CD4-positive, alpha-beta T cell (primary cell): ENCODE data around the gene WDR88. TPM values are rescaled to one million over a fixed set of nuclear protein-coding genes. Genes with fewer than 3 reads are reported as not detected.

ENCODE experiments used
- ATAC-seq: fragments of 200-7000 bp; cut with Tn5 transposase; one replicate; pipeline ENCODE4 v1.10.0; 2022; ENCODE audit warnings: mild to moderate bottlenecking; ENCODE audit not compliant: poor library complexity
- CTCF ChIA-PET: fragments of 350-600 bp; sonication (Branson Sonifier 250); formaldehyde crosslinking; loops from one replicate; lab custom pipeline; 2021; ENCODE audit warnings: antibody characterized with exemption, inconsistent platforms; lab: Charles Lee
- POLR2A ChIA-PET: fragments of 350-600 bp; sonication (Branson Sonifier 250); formaldehyde crosslinking; loops from one replicate; lab custom pipeline; 2021; ENCODE audit warnings: antibody characterized with exemption, inconsistent platforms; lab: Charles Lee
- DNase-seq, 14 experiments: peaks; one replicate each; pipeline ENCODE4 v3.0.0-alpha.2; 2013 to 2020; ENCODE audit warnings: mixed read lengths in 2 of 14
- H3K27ac ChIP-seq, 2 donors: one replicate each; pipeline versions ENCODE4 v1.5.1 to v1.7.0; 2013; ENCODE audit warnings: low read length in 2 of 2, low read depth in 1 of 2, mild to moderate bottlenecking in 1 of 2
- H3K27me3 ChIP-seq, 2 experiments: 1 replicate in 1 of 2; 2 replicates in 1 of 2; pipeline versions ENCODE4 v1.6.1 to v1.7.0; 2013; ENCODE audit warnings: low read length in 2 of 2, control low read depth in 1 of 2, mild to moderate bottlenecking in 1 of 2, moderate library complexity in 1 of 2; ENCODE audit not compliant: insufficient read depth in 2 of 2, control insufficient read depth in 1 of 2
- H3K36me3 ChIP-seq: one replicate; pipeline ENCODE4 v1.6.1; 2013; ENCODE audit warnings: low read length, control low read depth; ENCODE audit not compliant: insufficient read depth
- H3K4me1 ChIP-seq: one replicate; pipeline ENCODE4 v1.6.1; 2013; ENCODE audit warnings: low read length, control low read depth; ENCODE audit not compliant: insufficient read depth
- H3K4me3 ChIP-seq: one replicate; pipeline ENCODE4 v1.5.1; 2013; ENCODE audit warnings: mild to moderate bottlenecking, low read length, moderate library complexity
- H3K9me3 ChIP-seq, 2 experiments: 1 replicate in 1 of 2; 2 replicates in 1 of 2; pipeline versions ENCODE4 v1.6.1 to v1.7.0; 2013; ENCODE audit warnings: low read length in 2 of 2, mild to moderate bottlenecking in 2 of 2, control low read depth in 1 of 2, moderate library complexity in 1 of 2; ENCODE audit not compliant: control insufficient read depth in 1 of 2, insufficient read depth in 1 of 2
- H3K27ac Mint-ChIP-seq: one replicate; pipeline ENCODE4 v1.8.0; 2020; ENCODE audit warnings: mixed read lengths
- H3K27me3 Mint-ChIP-seq: one replicate; pipeline ENCODE4 v1.8.0; 2021; ENCODE audit warnings: mixed read lengths
- H3K36me3 Mint-ChIP-seq: one replicate; pipeline ENCODE4 v1.8.0; 2021; ENCODE audit warnings: low read depth, mixed read lengths
- H3K4me1 Mint-ChIP-seq: one replicate; pipeline ENCODE4 v1.8.0; 2021; ENCODE audit warnings: low read depth, mixed read lengths
- H3K4me3 Mint-ChIP-seq: one replicate; pipeline ENCODE4 v1.8.0; 2020; ENCODE audit warnings: mild to moderate bottlenecking, mixed read lengths
- H3K9me3 Mint-ChIP-seq: one replicate; pipeline ENCODE4 v1.8.0; 2020; ENCODE audit warnings: mixed read lengths
- CTCF ChIP-seq: fragments of 200-600 bp; IDR thresholded peaks from one replicate; pipeline ENCODE4 v1.8.0; 2022; ENCODE audit warnings: antibody characterized with exemption, mild to moderate bottlenecking
- intact Hi-C, 2 experiments: fragments of 100-400 bp; cut with DNase I in 1 of 2; cut with micrococcal nuclease in 1 of 2; formaldehyde crosslinking; loops; one replicate each; pipeline versions ENCODE4 v1.15.1 to v1.9.0; 2023 to 2025; cut with DNase I, micrococcal nuclease
- total RNA-seq, 174 experiments: library from RNA in 2 of 174; stranded (reverse) in 2 of 174; gene quantifications; one replicate each; pipeline ENCODE4 v1.2.3 and lab custom pipeline; 2021 to 2026

WDR88 gene
- total RNA-seq, 2 experiments from 2014 or later: not detected

GRCh38 chr19:33197591-33198000, 65.7 kb downstream of the WDR88 start:
- DNase-seq: no peak
- peaks cover 16 to 27% of the 10 kb centered on the region in 2 experiments for H3K27me3 ChIP-seq
- Mint-ChIP-seq H3K4me1 (no peaks in the 10 kb centered on the region), H3K27ac (no peak overlapping the region), H3K4me3 (no peak overlapping the region), H3K27me3 (peaks cover 29% of the 10 kb centered on the region), H3K36me3 (no peaks in the 10 kb centered on the region), H3K9me3 (no peaks in the 10 kb centered on the region)
- CTCF ChIA-PET: no interaction called here
- no peaks in the 10 kb centered on the region for H3K36me3 ChIP-seq
- no peak overlapping the region for H3K27ac ChIP-seq
- no peaks in the 10 kb centered on the region for H3K9me3 ChIP-seq
- ATAC-seq: no peak
- H3K4me1 ChIP-seq: peaks cover 6% of the 10 kb centered on the region
- intact Hi-C loops: no loop called here
- TF ChIP-seq CTCF: no peak
- no peak overlapping the region for H3K4me3 ChIP-seq
- POLR2A ChIA-PET: interaction anchor here (1.2 kb wide), 1 partner anchor 37 kb away, joined by 3 read pairs; no protein-coding TSS in a partner anchor

- no peaks in the 10 kb centered on the region for H3K9me3 Mint-ChIP-seq
- TF ChIP-seq CTCF: no peak
- Histone ChIP-seq H3K4me1 (peaks cover 6% of the 10 kb centered on the region), H3K27ac (no peak overlapping the region), H3K4me3 (no peak overlapping the region), H3K27me3 (peaks cover 14 to 21% of the 10 kb centered on the region in 2 experiments), H3K36me3 (no peaks in the 10 kb centered on the region), H3K9me3 (no peaks in the 10 kb centered on the region)
- no peak for ATAC-seq
- no peaks in the 10 kb centered on the region for H3K36me3 Mint-ChIP-seq
- intact Hi-C loops: no loop called here
- H3K27ac Mint-ChIP-seq: no peak overlapping the region
- H3K4me1 Mint-ChIP-seq: no peaks in the 10 kb centered on the region
- CTCF ChIA-PET: no interaction called here
- peaks cover 24% of the 10 kb centered on the region for H3K27me3 Mint-ChIP-seq
- no peak for DNase-seq
- H3K4me3 Mint-ChIP-seq: no peak overlapping the region
- POLR2A ChIA-PET: no interaction called here
Observed at GRCh38 chr19:33198169-33198568, 66.3 kb downstream of the WDR88 start.

DNA sequence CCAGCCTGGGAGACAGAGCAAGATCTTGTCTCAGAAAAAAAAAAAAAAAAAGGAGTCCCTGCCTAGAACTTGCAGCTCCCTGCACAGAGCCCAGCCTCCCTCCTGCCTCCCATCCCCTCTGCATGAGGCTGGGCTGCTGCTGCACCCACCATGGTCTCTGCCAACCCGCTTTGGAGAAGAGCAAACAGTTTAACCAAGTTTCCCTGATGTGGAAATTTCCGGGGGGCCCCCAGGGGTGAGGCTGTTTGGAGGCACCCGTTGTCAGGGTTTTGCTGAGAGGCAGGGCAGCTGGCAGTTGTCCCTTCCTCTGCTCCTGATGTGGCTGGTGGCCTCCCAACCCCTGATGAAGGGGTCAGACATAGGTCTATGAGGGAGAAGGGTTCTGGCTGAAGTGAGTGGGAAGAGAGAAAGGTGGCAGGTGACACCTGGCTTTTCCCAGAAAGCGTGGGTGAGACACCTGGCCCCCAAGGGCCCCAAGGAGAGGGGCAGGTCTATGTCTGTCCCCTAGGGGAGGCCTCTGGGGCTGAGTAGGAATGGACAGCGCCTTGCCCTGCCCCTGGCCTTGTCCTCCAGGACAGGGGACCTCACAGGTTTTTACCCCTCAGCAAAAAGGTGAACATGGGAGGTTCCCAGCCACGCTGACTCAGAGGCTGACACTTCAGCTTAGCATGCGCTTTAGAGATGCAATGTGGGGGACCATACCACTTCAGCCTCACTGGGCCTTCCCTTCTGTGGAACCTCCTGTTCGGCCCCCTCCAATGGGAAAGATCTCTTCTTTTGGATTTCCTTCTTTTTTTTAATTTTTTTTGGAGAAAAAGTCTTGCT, 67.7 kb downstream of the WDR88 start:
- Mint-ChIP-seq H3K36me3 (no peaks in the 10 kb centered on the region), H3K4me3 (no peak overlapping the region), H3K27me3 (peaks cover 17% of the 10 kb centered on the region), H3K27ac (no peak overlapping the region), H3K4me1 (no peaks in the 10 kb centered on the region), H3K9me3 (no peaks in the 10 kb centered on the region)
- DNase-seq: no peak
- Histone ChIP-seq H3K27me3 (peaks cover 10 to 14% of the 10 kb centered on the region in 2 experiments), H3K27ac (no peak overlapping the region), H3K4me3 (no peak overlapping the region), H3K9me3 (no peaks in the 10 kb centered on the region), H3K36me3 (no peaks in the 10 kb centered on the region), H3K4me1 (peaks cover 6% of the 10 kb centered on the region)
- CTCF ChIA-PET: no interaction called here
- POLR2A ChIA-PET: no interaction called here
- ATAC-seq: no peak
- intact Hi-C loops: no loop called here
- no peak for TF ChIP-seq CTCF
